ENCODE measurements around the gene HDAC11.

HDAC11 gene

GRCh38 chr3:13528217-13528867 lies 48.2 kb downstream of the HDAC11 start:
- no peak for DNase-seq

- no peak for DNase-seq
Measured at GRCh38 chr3:13529196-13530112, 49.3 kb downstream of the HDAC11 start.

GRCh38 chr3:13530241-13531009 lies 50.3 kb downstream of the HDAC11 start:
- no peak for DNase-seq

DNA sequence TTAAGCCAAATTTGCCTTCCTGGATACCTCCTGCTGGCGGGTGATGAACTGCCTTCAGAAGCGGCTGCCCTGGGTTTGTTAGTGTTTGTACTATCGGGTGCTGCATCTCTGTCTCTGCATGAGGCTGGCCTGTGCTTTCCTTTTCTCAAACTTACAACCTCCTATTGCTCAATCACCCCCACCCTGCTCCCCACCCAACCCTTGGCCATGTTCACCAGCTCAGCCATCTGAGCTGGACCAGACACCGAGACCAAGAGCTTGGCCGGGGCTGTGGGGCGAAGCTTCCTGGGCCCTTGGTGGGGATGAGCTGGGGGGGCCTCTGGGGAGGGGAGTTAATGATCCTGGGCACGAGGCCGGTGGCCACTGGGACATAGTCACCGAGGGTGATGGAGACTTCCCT lies 52.0 kb downstream of the HDAC11 start:
- no peak for DNase-seq

GRCh38 chr3:13532631-13533030 lies 52.5 kb downstream of the HDAC11 start:
- no peak for DNase-seq

- DNase-seq = no peak
Measured at GRCh38 chr3:13533885-13534301, 53.8 kb downstream of the HDAC11 start.

DNA sequence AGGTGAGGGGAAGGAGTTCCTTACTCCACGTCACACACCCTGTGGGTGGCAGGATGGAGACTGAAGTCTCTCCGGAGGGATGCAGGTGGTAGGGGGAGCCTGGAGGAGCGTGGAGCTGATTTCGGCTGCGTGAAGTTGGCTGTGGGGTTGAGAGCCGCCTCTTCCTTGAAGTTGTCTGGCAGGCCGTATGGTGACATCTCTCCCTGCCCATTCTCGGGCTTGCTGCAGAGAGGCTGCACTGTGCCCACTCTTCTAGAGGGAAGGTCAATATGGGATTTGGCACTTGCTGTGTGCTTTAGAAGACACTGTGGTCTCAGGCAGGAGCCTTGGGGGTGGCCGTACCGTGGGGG lies 55.4 kb downstream of the HDAC11 start:
- DNase-seq = no peak

- no peak for DNase-seq
Measured at GRCh38 chr3:13535905-13536304, 55.8 kb downstream of the HDAC11 start.

GRCh38 chr3:13536432-13536831 lies 56.3 kb downstream of the HDAC11 start:
- no peak for DNase-seq

GRCh38 chr3:13536832-13537231 lies 56.7 kb downstream of the HDAC11 start:
- no peak for DNase-seq

- no peak for DNase-seq
Measured at GRCh38 chr3:13537244-13537908, 57.3 kb downstream of the HDAC11 start.

DNA sequence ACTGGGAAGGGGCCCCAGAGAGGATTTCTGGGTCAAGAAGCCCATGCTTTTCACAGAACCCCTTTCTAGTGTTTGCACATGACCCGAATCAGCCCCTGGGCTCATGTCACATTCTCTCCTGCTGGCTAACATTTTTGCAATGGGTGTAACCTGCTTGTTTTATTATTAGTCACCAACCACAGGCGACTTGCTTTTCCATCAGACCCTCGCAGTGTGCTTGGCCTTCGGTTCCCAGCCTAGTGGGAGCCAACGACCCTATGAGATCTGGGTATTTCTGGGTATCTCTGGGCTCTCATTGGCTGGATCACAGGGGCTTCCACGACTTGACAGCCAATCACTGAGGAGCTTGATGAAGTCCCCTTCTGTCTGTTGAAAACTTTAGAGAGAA lies 57.8 kb downstream of the HDAC11 start:
- DNase-seq = no peak

- DNase-seq = no peak
Measured at GRCh38 chr3:13538520-13539291, 58.6 kb downstream of the HDAC11 start.

GRCh38 chr3:13539292-13539638 lies 59.2 kb downstream of the HDAC11 start:
- no peak for DNase-seq

DNA sequence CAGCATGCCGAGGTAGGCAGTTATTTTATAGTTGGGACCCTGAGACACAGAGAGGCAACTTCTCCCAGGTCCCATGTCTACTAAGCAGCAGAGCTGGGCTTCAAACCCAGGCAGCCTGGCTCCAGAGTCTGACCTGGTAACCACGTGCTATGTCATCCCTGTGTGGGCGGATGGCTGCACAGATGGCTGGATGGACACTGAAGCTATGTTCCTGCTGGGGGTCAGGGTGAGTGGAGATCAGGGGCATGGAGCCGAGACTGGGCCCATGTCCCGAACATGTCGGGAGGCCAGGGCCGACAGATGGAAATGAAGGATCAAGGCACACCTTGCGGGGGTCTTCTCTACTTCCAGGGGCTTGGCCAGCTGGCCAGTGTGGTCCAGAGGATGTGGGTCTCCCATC lies 59.6 kb downstream of the HDAC11 start:
- DNase-seq = no peak

DNA sequence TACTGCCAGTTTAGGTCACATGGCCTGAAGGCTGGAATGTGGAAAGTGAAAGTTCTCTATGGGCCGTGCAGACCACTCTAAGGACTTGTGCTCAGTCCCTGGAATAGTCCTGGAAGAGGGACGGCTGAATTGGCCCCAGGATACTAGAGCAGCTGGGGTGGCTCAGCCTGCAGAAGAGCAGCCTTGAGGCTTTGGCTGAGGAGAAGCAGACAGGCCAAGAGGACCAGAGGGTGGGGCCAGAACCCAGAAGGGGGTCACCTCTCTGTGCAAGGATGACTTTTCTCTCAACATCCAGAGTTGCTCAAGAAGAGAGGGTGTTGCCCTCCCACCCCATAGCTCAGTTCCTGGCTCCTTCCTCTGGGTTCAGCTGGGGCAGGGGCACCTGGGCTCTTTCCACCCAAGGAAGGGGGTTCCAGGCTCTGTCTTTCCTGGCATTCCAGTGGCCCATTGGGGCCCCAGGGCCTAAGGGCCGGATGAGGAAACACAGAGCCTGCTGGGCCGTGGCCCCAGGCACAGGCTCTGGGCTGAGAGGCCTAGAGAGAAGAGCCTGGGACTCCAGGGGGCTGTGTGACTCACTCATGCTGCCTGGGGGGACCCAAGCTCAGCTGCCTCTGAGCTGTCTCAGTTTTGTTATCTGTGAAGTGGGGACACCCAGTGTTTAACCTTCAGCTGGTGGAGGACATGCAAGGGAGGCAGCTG lies 60.3 kb downstream of the HDAC11 start:
- no peak for DNase-seq

DNA sequence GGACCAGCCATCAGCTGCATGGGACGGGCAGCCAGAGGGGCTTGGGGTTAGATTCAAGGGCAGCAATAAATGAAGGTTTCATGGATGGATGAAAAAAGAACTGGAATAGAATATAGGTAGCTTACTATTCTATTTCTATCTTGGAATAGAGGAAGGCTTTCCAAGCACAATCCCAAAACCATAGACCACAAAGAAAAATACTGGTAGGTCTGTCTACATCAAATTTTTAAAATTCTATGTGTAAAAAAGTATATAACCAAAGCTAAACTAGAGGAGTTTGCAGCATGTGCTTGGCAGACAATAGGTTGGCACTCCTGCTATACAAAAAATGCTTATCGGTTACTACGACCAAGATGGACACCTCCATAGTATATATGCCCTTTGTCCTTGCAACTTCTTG lies 61.6 kb downstream of the HDAC11 start:
- no peak for DNase-seq

- DNase-seq = no peak
Measured at GRCh38 chr3:13542142-13542541, 62.0 kb downstream of the HDAC11 start.

GRCh38 chr3:13543253-13543652 lies 63.1 kb downstream of the HDAC11 start:
- DNase-seq = peak; percentile 5

- no peak for DNase-seq
Measured at GRCh38 chr3:13544293-13544831, 64.3 kb downstream of the HDAC11 start.

- DNase-seq = no peak
Measured at GRCh38 chr3:13544951-13545651, 65.0 kb downstream of the HDAC11 start.
